NCI-H187 (cell line): ENCODE data around the gene ABCC8.

Experiments used
- DNase-seq, 2 experiments: peaks; one replicate each; lab custom pipeline; 2025; lab: John Stamatoyannopoulos, UW

ABCC8 gene

GRCh38 chr11:17471501-17471900 lies 5.1 kb downstream of the ABCC8 start:
- DNase-seq: no peak

GRCh38 chr11:17469998-17470397 lies 6.6 kb downstream of the ABCC8 start:
- DNase-seq: no peak

GRCh38 chr11:17468122-17468521 lies 8.5 kb downstream of the ABCC8 start:
- DNase-seq: no peak

GRCh38 chr11:17463546-17464174 lies 13.0 kb downstream of the ABCC8 start:
- no peak for DNase-seq

- DNase-seq: no peak
These were observed 13.7 kb downstream of the ABCC8 start for GRCh38 chr11:17462940-17463339.

- no peak for DNase-seq
These were observed 16.2 kb downstream of the ABCC8 start for GRCh38 chr11:17460406-17460805.

- DNase-seq: no peak
These were observed 17.3 kb downstream of the ABCC8 start for GRCh38 chr11:17459236-17459896.

GRCh38 chr11:17458268-17458667 lies 18.4 kb downstream of the ABCC8 start:
- DNase-seq: no peak

GRCh38 chr11:17457396-17458173 lies 19.1 kb downstream of the ABCC8 start:
- DNase-seq: no peak

- no peak for DNase-seq
These were observed 24.0 kb downstream of the ABCC8 start for GRCh38 chr11:17452668-17453067.

- DNase-seq: no peak
These were observed 27.5 kb downstream of the ABCC8 start for GRCh38 chr11:17449158-17449557.

- DNase-seq: no peak
These were observed 30.2 kb downstream of the ABCC8 start for GRCh38 chr11:17446482-17446881.

- no peak for DNase-seq
These were observed 31.3 kb downstream of the ABCC8 start for GRCh38 chr11:17445240-17445795.

- DNase-seq: peak; percentile 22 to 31
These were observed 32.5 kb downstream of the ABCC8 start for GRCh38 chr11:17443926-17444690.

- no peak for DNase-seq
These were observed 33.2 kb downstream of the ABCC8 start for GRCh38 chr11:17443423-17443822.

GRCh38 chr11:17443000-17443399 lies 33.6 kb downstream of the ABCC8 start:
- DNase-seq: no peak

- DNase-seq: peak; percentile 90 to 92
These were observed 37.3 kb downstream of the ABCC8 start for GRCh38 chr11:17439316-17439782.

GRCh38 chr11:17437366-17437765 lies 39.3 kb downstream of the ABCC8 start:
- DNase-seq: no peak

GRCh38 chr11:17434108-17434507 lies 42.5 kb downstream of the ABCC8 start:
- no peak for DNase-seq

- DNase-seq: peak in 1 of 2 experiments; percentile 52
These were observed 44.6 kb downstream of the ABCC8 start for GRCh38 chr11:17432002-17432401.

GRCh38 chr11:17431139-17431538 lies 45.5 kb downstream of the ABCC8 start:
- no peak for DNase-seq

- DNase-seq: no peak
These were observed 46.0 kb downstream of the ABCC8 start for GRCh38 chr11:17430616-17431015.
